HG03521 (cell line): ENCODE results near the gene ORAI2.

ENCODE experiments used
- ATAC-seq: cut with Tn5 transposase; IDR thresholded peaks from one replicate; pipeline ENCODE4 v1.9.1; 2021; ENCODE audit warnings: mild to moderate bottlenecking, moderate library complexity; ENCODE audit not compliant: unreplicated experiment

The ORAI2 gene

GRCh38 chr7:102413611-102414010 is 19.8 kb upstream of the ORAI2 start:
- ATAC-seq, result no peak

GRCh38 chr7:102415685-102416225 is 17.6 kb upstream of the ORAI2 start:
- ATAC-seq, result no peak

GRCh38 chr7:102416406-102416805 is 17.0 kb upstream of the ORAI2 start:
- no peak for ATAC-seq

GRCh38 chr7:102417105-102417504 is 16.3 kb upstream of the ORAI2 start:
- no peak for ATAC-seq

- ATAC-seq, result no peak
Measured at GRCh38 chr7:102418592-102418991, 14.8 kb upstream of the ORAI2 start.

- ATAC-seq, result no peak
Measured at GRCh38 chr7:102421706-102422240, 11.6 kb upstream of the ORAI2 start.

- no peak for ATAC-seq
Measured at GRCh38 chr7:102424129-102424551, 9.2 kb upstream of the ORAI2 start.

GRCh38 chr7:102424787-102425218 is 8.6 kb upstream of the ORAI2 start:
- ATAC-seq, result no peak

- peak; percentile 66 for ATAC-seq
Measured at GRCh38 chr7:102425639-102426267, 7.6 kb upstream of the ORAI2 start.

- ATAC-seq, result peak; percentile 50
Measured at GRCh38 chr7:102426268-102427018, 6.9 kb upstream of the ORAI2 start.

GRCh38 chr7:102427019-102427405 is 6.4 kb upstream of the ORAI2 start:
- ATAC-seq, result no peak

GRCh38 chr7:102429141-102429899 is 4.1 kb upstream of the ORAI2 start:
- ATAC-seq, result no peak

- ATAC-seq, result no peak
Measured at GRCh38 chr7:102431617-102432298, 1.6 kb upstream of the ORAI2 start.

GRCh38 chr7:102432442-102433218 is 745 bp upstream of the ORAI2 start:
- peak; percentile 33 for ATAC-seq

GRCh38 chr7:102434039-102434486 is 688 bp downstream of the ORAI2 start:
- ATAC-seq, result no peak

- ATAC-seq, result no peak
Measured at GRCh38 chr7:102436118-102436517, 2.7 kb downstream of the ORAI2 start.

GRCh38 chr7:102439963-102440795 is 6.8 kb downstream of the ORAI2 start:
- no peak for ATAC-seq

- peak; percentile 44 for ATAC-seq
Measured at GRCh38 chr7:102444961-102445673, 11.7 kb downstream of the ORAI2 start.
